Spleen (tissue), 7 donors: Measurements from ENCODE around the gene RAD51B.

Experiments
- CTCF ChIP-seq, 11 experiments: fragments of 200-600 bp in 7 of 11; fragments of 450-650 bp in 4 of 11; sonication (generic) in 4 of 11; IDR thresholded peaks in 8 of 11; conservative IDR thresholded peaks in 3 of 11; 1 replicate in 7 of 11; 2 replicates in 4 of 11; pipeline versions ENCODE4 v1.4.0 to v1.8.0; 2016 to 2021; ENCODE audit warnings: antibody characterized with exemption in 11 of 11, inconsistent platforms in 4 of 11, mild to moderate bottlenecking in 1 of 11
- POLR2A ChIP-seq, 3 donors: fragments of 450-650 bp; IDR thresholded peaks; one replicate each; pipeline ENCODE4 v1.5.1; 2017; ENCODE audit warnings: antibody characterized with exemption in 3 of 3, mild to moderate bottlenecking in 1 of 3
- POLR2AphosphoS5 ChIP-seq, 3 donors: sonication (generic); formaldehyde crosslinking; IDR thresholded peaks; one replicate each; pipeline ENCODE4 v1.5.1; 2017; ENCODE audit warnings: antibody characterized with exemption in 3 of 3
- donor health status: DM: no; HTN: no; CAD: no; lungs with moderate emphysema.
- donor health status: DM: no; HTN: no; CAD: no.
- donor health status: DM: no; HTN: no; CAD: no.

- TF ChIP-seq CTCF (IDR thresholded peaks at IDR 0.05 in 8 of 11, conservative IDR thresholded peaks at IDR 0.05 in 3 of 11) (no peak), POLR2AphosphoS5 (IDR thresholded peaks at IDR 0.05) (no peak), POLR2A (IDR thresholded peaks at IDR 0.05) (no peak)
Observed at GRCh38 chr14:68137704-68138619, 318.4 kb downstream of the RAD51B start.
